OCI-LY3 (cell line): ENCODE measurements around the gene PRRT1.

Experiments
- EZH2phosphoT487 ChIP-seq: fragments of 200-600 bp; shearing (Covaris generic); IDR thresholded peaks from 2 replicates; pipeline ENCODE4 v1.6.1; 2018; ENCODE audit warnings: antibody characterized with exemption, mixed run types, low read depth
- TF ChIP-seq, protein P1 (sequence below): fragments of 200-600, 300-600 bp; sonication (generic); IDR thresholded peaks from 2 replicates; pipeline ENCODE4 v1.5.1; 2014; ENCODE audit warnings: antibody characterized with exemption, low read length, low read depth

DNA sequence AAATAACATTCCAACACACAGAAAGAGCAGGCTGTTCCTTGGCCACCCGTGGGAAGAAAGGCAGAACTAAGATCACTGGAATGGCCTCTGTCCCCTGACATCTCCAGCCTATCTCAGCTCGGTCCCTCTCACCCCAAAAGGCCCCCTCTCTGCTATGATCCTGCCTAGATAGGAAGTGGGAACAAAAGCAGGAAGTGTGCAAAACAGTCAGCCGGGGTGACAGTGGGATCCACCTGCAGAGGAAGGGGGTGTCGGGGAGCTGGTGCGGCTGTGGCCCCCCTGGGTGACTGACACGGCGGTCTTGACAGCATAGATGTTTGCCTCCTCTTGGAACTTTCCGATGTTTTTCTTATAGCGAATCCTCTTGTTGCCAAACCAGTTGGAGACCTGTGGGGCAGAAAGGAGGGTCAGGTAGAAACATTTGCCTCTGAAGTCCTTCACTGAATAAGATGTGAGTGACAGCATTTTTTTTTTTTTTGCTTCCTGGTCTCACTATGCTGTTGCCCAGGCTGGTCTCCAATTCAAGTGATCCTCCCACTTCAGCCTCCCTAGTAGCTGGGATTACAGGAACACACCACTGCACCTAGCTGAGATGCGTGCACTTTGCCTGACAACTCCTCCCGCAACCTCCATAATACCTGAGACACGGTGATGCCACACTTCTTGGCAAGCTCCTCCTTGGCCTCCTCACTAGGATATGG, 35.4 kb upstream of the PRRT1 start:
- no peak for TF ChIP-seq EZH2phosphoT487
- TF ChIP-seq, protein P1, sequence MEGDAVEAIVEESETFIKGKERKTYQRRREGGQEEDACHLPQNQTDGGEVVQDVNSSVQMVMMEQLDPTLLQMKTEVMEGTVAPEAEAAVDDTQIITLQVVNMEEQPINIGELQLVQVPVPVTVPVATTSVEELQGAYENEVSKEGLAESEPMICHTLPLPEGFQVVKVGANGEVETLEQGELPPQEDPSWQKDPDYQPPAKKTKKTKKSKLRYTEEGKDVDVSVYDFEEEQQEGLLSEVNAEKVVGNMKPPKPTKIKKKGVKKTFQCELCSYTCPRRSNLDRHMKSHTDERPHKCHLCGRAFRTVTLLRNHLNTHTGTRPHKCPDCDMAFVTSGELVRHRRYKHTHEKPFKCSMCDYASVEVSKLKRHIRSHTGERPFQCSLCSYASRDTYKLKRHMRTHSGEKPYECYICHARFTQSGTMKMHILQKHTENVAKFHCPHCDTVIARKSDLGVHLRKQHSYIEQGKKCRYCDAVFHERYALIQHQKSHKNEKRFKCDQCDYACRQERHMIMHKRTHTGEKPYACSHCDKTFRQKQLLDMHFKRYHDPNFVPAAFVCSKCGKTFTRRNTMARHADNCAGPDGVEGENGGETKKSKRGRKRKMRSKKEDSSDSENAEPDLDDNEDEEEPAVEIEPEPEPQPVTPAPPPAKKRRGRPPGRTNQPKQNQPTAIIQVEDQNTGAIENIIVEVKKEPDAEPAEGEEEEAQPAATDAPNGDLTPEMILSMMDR = no peak
